Measurements from ENCODE around the gene DVL2. TPM values are rescaled to one million over a fixed set of nuclear protein-coding genes. Genes with fewer than 3 reads are reported as not detected.

DVL2 gene
- total RNA-seq, 1 donor = 106 TPM

- peaks cover 87% of the 10 kb centered on the region for H3K79me2 ChIP-seq (ENCODE audit: insufficient read depth, low read length)
- no peaks in the 10 kb centered on the region for H3K9me3 ChIP-seq (ENCODE audit: low read depth, low read length)
- H3K27ac ChIP-seq (ENCODE audit: low read depth, low read length) = peak overlapping the region; percentile 17
- H4K20me1 ChIP-seq (ENCODE audit: insufficient read depth, low read length) = peaks cover 35% of the 10 kb centered on the region
- peak overlapping the region; percentile 78 for H3K4me2 ChIP-seq (ENCODE audit: insufficient read depth, low read length)
- peaks cover 44% of the 10 kb centered on the region for H3K4me1 ChIP-seq (ENCODE audit: insufficient read depth, low read length)
- DNase-seq (ENCODE audit: insufficient read length, low spot score, missing footprints) = peak; percentile 58
- H3K27me3 ChIP-seq (ENCODE audit: insufficient read depth, low read length) = no peaks in the 10 kb centered on the region
- no peak for TF ChIP-seq CTCF (IDR thresholded peaks at IDR 0.05; ENCODE audit: extremely low read depth, low read depth, low read length)
- H3K4me3 ChIP-seq (ENCODE audit: insufficient read depth, low read length) = peak overlapping the region; percentile 96
- H2AFZ ChIP-seq (ENCODE audit: low read length) = no peak overlapping the region
- H3K36me3 ChIP-seq (ENCODE audit: insufficient read depth, low read length) = peaks cover 42% of the 10 kb centered on the region
These were observed 3.0 kb upstream of the DVL2 start for GRCh38 chr17:7237266-7237760.

- Histone ChIP-seq H3K4me2 (ENCODE audit: insufficient read depth, low read length) (peak overlapping the region; percentile 78), H3K9me3 (ENCODE audit: low read depth, low read length) (no peaks in the 10 kb centered on the region), H3K79me2 (ENCODE audit: insufficient read depth, low read length) (peaks cover 88% of the 10 kb centered on the region), H3K36me3 (ENCODE audit: insufficient read depth, low read length) (peaks cover 42% of the 10 kb centered on the region), H3K27me3 (ENCODE audit: insufficient read depth, low read length) (no peaks in the 10 kb centered on the region), H3K27ac (ENCODE audit: low read depth, low read length) (no peak overlapping the region), H3K4me3 (ENCODE audit: insufficient read depth, low read length) (no peak overlapping the region), H3K4me1 (ENCODE audit: insufficient read depth, low read length) (peaks cover 44% of the 10 kb centered on the region), H2AFZ (ENCODE audit: low read length) (no peak overlapping the region), H4K20me1 (ENCODE audit: insufficient read depth, low read length) (peaks cover 40% of the 10 kb centered on the region)
- no peak for DNase-seq (ENCODE audit: insufficient read length, low spot score, missing footprints)
- TF ChIP-seq CTCF (IDR thresholded peaks at IDR 0.05; ENCODE audit: extremely low read depth, low read depth, low read length) = no peak
These were observed 2.5 kb upstream of the DVL2 start for GRCh38 chr17:7236808-7237207.

GRCh38 chr17:7235693-7236665, 1.7 kb upstream of the DVL2 start:
- H3K4me2 ChIP-seq (ENCODE audit: insufficient read depth, low read length) = peak overlapping the region; percentile 39
- peak overlapping the region; percentile 43 for H3K27ac ChIP-seq (ENCODE audit: low read depth, low read length)
- H3K4me1 ChIP-seq (ENCODE audit: insufficient read depth, low read length) = peaks cover 38% of the 10 kb centered on the region
- peak; percentile 86 for DNase-seq (ENCODE audit: insufficient read length, low spot score, missing footprints)
- peaks cover 40% of the 10 kb centered on the region for H3K36me3 ChIP-seq (ENCODE audit: insufficient read depth, low read length)
- peaks cover 88% of the 10 kb centered on the region for H3K79me2 ChIP-seq (ENCODE audit: insufficient read depth, low read length)
- TF ChIP-seq CTCF (IDR thresholded peaks at IDR 0.05; ENCODE audit: extremely low read depth, low read depth, low read length) = no peak
- peaks cover 40% of the 10 kb centered on the region for H4K20me1 ChIP-seq (ENCODE audit: insufficient read depth, low read length)
- no peaks in the 10 kb centered on the region for H3K9me3 ChIP-seq (ENCODE audit: low read depth, low read length)
- H3K27me3 ChIP-seq (ENCODE audit: insufficient read depth, low read length) = no peaks in the 10 kb centered on the region
- no peak overlapping the region for H3K4me3 ChIP-seq (ENCODE audit: insufficient read depth, low read length)
- no peak overlapping the region for H2AFZ ChIP-seq (ENCODE audit: low read length)

GRCh38 chr17:7233701-7234082, 625 bp downstream of the DVL2 start:
- Histone ChIP-seq H3K27me3 (ENCODE audit: insufficient read depth, low read length) (no peaks in the 10 kb centered on the region), H3K27ac (ENCODE audit: low read depth, low read length) (peak overlapping the region; percentile 77), H3K4me3 (ENCODE audit: insufficient read depth, low read length) (peak overlapping the region; percentile 80), H2AFZ (ENCODE audit: low read length) (peak overlapping the region; percentile 53), H4K20me1 (ENCODE audit: insufficient read depth, low read length) (peaks cover 39% of the 10 kb centered on the region), H3K9me3 (ENCODE audit: low read depth, low read length) (no peaks in the 10 kb centered on the region), H3K4me1 (ENCODE audit: insufficient read depth, low read length) (peaks cover 25% of the 10 kb centered on the region), H3K36me3 (ENCODE audit: insufficient read depth, low read length) (peaks cover 43% of the 10 kb centered on the region), H3K4me2 (ENCODE audit: insufficient read depth, low read length) (peak overlapping the region; percentile 92), H3K79me2 (ENCODE audit: insufficient read depth, low read length) (peaks cover 92% of the 10 kb centered on the region)
- TF ChIP-seq CTCF (IDR thresholded peaks at IDR 0.05; ENCODE audit: extremely low read depth, low read depth, low read length) = no peak
- peak; percentile 93 for DNase-seq (ENCODE audit: insufficient read length, low spot score, missing footprints)
